Effector CD4-positive, alpha-beta T cell (primary cell): ENCODE measurements around the gene FOXJ3.

Experiments
- DNase-seq: peaks from one replicate; pipeline ENCODE4 v3.0.0-alpha.2; 2020

The FOXJ3 gene

DNA sequence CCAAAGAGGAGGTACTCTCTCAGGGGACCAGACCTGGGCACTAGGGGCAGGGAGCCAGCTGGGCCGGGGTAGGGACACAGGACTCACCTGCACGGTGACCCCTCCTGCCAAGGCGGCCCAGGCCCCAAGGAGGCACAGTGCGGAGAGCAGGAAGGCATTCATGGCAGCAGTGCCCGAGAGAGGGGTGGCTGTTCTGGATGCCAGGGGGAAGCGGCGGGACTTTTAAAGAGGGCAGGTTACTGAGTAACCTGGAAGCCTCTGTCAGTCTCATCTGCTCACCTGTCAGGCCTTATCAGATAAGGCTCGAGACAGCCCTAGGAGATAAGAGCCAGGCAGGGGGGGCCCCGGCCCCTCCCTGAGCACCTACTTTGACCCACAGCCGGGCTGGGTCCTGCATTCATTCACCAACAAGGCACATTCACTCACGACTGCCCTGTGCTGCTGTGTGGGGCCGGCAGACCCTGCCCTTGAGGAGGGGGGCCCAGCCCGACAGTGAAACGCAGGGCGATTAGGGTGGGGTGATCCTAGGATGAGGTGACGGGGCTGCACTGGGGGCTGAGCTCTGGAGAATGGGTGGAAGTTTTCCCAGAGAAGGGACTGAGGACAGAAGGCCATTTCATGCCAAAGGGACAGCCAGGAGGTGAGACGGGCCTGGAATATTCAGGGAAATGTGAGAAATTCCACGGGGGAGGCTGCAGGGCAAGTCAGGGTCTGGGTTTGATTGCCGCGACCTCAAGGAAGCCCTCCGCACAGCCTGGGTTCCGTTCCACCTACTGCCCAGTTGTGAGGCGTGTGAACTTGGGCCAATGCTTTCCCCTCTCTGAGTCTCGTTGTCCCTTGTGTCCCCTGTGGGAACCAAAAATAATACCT is 170.2 kb downstream of the FOXJ3 start, which contains the start of gene GUCA2A:
TSS of gene GUCA2A (minus strand) at position 195 of the 870 bp plus-strand sequence. CDS start at position 162, 33 bp downstream.
- no peak for DNase-seq

DNA sequence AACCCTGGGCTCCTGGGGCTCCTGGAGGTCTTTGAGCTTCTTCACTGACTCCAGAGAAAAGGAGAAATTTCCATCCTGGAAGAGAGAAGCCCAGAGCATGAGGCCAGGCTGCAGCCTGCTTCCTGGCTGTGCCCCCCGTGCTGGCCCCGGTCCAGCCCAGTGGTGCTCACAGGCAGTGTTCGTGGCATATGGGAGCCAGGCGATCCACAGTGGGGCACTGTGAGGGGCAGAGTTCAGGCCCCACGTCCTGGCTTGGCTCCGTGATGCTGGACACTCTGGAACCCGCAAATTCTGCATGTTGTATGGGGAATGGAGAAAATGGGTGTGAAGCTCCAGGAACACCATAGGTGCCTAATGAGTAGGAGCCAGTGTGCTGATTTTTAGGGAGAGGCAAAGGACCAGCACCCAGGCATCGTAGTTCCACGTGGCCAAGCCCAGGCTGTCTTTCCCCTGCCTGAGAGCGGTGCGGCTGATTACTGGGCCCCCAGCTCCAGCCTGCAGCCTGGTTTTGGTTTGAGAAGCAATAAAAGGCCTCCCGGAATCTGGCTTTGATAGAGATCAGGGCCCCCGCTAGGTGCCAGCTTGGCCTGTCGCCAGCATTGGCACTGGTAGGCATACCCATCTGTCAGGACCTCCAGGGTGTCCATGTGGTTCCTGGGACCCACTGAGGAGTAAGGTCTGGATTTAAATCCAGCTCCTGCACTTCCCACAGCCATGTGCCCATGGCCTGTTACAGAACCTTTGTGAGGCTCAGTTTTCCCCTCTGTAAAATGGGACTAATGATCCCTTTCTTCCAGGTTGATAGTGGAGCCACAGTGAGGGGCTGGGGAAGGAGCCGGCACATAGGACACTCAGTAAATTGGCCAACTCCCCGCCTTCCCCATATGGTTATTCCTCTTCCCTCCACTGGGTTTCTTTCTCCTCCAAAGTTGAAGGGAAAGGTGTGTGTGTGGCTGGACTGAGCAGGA is 171.2 kb downstream of the FOXJ3 start:
- DNase-seq = no peak

DNA sequence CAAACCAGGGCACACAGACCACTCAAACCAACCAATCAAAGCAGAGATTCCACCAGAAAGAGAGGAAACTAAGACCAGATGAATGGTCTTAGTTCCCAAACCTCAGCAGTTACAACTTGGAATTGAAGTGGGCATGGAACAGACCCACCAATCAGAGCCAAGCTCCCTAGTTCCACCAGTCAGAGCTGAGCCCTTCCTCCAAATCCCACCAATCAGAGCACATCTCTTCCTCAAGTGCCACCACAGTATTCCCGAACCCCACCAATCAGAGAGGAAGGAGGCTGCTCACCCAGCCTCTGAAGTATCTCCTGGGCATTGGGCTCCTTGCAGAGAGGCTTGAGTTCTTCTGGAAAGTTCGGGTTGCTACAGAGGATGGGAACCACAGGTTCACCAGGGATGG is 171.9 kb downstream of the FOXJ3 start:
- no peak for DNase-seq

DNA sequence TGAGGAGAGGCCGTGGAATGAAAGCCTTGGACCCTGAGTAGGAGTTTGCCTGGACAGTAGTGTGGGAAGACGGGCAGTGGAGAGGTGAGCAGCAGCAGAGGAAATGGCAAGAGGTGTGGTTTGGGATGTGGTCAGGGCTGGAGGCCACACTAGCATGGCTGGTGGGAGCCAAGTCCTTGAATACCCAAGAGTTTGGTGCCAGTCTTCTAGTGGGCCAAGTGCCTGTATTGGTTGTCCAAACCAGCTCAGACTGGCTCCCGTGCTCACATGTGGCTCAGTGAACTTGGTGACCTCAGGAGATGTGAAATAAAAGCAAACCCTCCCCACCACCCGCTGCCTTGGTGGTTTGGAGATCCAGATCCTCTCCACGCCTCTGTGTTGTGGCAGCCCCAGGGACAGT is 172.9 kb downstream of the FOXJ3 start:
- no peak for DNase-seq

DNA sequence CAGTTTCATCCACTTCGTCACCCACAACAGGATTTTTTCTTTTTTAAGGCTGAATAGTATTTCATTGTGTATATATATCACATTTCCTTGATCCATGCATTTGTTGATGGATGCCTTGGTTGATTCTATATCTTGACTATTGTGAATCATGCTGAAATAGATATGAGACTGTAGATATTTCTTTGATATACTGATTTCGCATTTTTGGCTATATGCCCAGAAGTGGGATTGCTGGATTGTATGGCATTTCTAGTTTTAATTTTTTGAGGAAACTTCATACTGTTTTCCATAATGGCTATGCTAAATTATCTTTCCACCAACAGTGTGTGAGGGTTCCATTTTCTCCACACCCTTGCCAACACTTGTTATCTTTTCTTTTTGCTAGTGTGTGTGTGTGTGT is 176.8 kb downstream of the FOXJ3 start:
- DNase-seq = no peak

DNA sequence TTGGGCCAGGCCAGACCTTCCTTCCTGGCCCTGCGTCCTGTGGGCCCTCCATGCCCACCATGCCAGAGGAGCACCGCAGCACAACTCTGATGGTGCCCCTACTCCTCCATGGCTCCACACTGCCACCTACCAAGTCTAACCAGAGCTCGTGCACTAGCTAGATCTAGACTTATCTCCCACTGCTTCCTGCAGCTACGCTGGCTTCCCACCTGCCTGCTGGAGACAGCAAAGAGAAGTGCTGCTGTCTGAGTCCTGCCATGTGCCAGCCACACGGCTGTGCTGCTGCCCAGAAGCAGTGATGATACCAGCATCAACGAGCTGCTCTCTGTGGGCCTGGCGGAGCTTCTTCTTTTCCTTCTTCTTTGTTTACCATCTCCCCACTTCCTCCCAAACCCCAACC is 177.4 kb downstream of the FOXJ3 start:
- DNase-seq = no peak

DNA sequence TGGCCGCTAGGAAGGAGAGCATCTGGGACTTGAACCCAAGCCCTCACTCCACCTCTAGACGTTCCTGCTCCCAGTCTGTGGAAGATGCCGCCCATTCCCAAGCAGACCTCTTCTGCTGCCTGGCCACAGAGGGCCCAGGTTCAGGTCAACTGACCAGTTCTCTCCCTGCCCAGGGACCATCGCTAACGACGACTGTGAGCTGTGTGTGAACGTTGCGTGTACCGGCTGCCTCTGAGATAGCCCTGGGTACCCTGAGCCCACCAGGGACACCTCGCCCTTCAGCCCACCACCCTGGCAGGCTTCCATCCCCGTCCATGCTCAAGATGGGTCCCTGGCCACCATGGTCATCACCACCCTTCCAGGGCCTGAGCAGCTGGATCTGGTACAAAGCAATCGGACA is 179.7 kb downstream of the FOXJ3 start:
- no peak for DNase-seq

GRCh38 chr1:42154685-42155084 is 180.3 kb downstream of the FOXJ3 start:
- DNase-seq = no peak

GRCh38 chr1:42153624-42154023 is 181.4 kb downstream of the FOXJ3 start:
- DNase-seq = no peak

GRCh38 chr1:42152907-42153600 is 182.0 kb downstream of the FOXJ3 start, which contains the start of gene GUCA2B:
Gene GUCA2B, plus strand, starts transcription at chr1:42153410. Its CDS starts 41 bp downstream, at chr1:42153451.
- DNase-seq = no peak

DNA sequence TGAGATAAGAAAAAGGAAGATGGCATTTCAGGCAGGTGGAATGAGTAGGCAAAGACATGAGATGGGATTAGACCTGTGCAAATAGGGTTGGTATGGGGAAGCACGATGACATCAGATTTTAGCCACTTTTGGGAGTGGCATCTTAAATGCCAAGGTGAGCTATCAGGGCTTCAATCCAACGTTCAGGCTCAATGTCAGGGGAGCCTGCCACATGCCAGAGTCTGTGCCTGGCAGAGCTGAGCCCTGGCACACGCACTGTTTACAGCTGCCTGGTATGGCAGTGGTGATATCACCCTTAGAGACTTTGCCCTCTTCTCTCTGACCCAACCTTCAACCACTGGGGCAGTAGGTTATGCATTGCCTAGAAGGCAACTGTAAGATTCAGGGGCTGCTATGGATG is 182.9 kb downstream of the FOXJ3 start:
- DNase-seq = no peak

GRCh38 chr1:42150651-42151050 is 184.4 kb downstream of the FOXJ3 start:
- no peak for DNase-seq

GRCh38 chr1:42148166-42148565 is 186.9 kb downstream of the FOXJ3 start:
- DNase-seq = no peak

- DNase-seq = peak; percentile 45
Measured at GRCh38 chr1:42146626-42147320, 188.3 kb downstream of the FOXJ3 start.

DNA sequence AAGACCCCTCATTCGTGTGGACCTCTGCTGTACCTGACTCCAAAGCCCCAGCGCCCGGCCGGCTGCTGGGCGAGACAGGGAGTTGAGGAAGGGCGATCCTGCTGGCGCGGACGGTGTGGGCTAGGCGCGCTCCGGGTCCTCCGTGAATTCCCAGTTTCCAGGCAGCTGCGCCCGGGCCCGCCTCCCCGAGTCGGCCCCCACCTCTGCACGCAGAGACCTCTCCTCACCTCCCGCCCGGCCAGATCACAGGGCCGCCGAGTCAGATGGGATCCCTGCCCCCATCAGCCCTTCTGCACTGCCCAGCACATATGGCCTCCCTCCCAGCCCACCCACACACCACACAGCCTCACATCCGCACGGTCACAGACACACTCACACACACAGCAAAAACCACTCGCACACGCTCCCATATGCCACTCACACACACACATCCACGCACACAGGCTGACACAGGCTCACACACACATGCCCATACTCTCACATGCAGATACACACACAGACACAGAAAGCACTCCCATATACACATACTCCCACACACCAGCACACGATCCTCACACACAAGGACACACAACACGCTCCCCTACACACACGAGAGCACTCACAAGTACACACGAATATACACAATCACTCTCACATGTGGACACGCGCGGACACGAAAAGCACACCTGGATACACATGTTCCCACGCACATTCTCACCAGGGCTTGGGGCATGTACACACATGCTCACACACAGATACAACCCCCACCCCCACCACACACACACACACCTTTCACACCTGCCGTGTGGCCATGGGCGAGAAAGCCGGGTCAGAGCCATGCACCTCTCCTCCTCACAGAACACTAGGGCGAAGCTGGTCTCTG is 189.0 kb downstream of the FOXJ3 start:
- no peak for DNase-seq

DNA sequence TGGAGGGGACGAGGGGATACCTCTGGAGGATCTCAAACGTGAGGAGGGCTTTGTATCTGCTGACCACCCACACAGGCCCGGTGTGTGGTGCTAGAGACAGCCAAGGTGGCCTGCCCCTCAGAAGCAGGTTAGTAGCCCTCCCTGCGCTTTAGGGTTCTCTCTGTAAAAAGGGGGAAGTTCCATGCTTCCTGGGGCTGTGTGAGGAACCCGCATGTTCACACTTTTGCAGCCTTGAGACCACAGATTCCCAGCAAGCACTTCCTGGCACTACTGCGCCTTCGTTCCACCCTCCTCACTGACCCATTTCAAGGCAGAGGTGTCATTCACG is 189.7 kb downstream of the FOXJ3 start:
- DNase-seq = no peak

GRCh38 chr1:42144711-42145388 is 190.2 kb downstream of the FOXJ3 start:
- DNase-seq = no peak

- no peak for DNase-seq
Measured at GRCh38 chr1:42143896-42144710, 190.9 kb downstream of the FOXJ3 start.

- no peak for DNase-seq
Measured at GRCh38 chr1:42142894-42143675, 191.9 kb downstream of the FOXJ3 start.
